ENCODE results near the gene HELQ.

GRCh38 chr4:83418211-83418610, 37.4 kb downstream of the HELQ start:
- TF ChIP-seq, protein P1, sequence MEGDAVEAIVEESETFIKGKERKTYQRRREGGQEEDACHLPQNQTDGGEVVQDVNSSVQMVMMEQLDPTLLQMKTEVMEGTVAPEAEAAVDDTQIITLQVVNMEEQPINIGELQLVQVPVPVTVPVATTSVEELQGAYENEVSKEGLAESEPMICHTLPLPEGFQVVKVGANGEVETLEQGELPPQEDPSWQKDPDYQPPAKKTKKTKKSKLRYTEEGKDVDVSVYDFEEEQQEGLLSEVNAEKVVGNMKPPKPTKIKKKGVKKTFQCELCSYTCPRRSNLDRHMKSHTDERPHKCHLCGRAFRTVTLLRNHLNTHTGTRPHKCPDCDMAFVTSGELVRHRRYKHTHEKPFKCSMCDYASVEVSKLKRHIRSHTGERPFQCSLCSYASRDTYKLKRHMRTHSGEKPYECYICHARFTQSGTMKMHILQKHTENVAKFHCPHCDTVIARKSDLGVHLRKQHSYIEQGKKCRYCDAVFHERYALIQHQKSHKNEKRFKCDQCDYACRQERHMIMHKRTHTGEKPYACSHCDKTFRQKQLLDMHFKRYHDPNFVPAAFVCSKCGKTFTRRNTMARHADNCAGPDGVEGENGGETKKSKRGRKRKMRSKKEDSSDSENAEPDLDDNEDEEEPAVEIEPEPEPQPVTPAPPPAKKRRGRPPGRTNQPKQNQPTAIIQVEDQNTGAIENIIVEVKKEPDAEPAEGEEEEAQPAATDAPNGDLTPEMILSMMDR (IDR thresholded peaks at IDR 0.05) = no peak
- TF ChIP-seq ZFX (IDR thresholded peaks at IDR 0.05; ENCODE audit: borderline replicate concordance) = no peak

Measured in 22Rv1 (cell line).